HUES48 (cell line): ENCODE results near the gene SNAPC1.

Experiments used
- H3K27ac ChIP-seq: one replicate; pipeline ENCODE4 v1.7.0; 2013; ENCODE audit warnings: low read depth, low read length, inconsistent platforms
- H3K27me3 ChIP-seq: 2 replicates; pipeline ENCODE4 v1.6.1; 2013; ENCODE audit warnings: mild to moderate bottlenecking, low read length; ENCODE audit not compliant: control insufficient read depth, insufficient read depth
- H3K36me3 ChIP-seq: 2 replicates; pipeline ENCODE4 v1.6.1; 2013; ENCODE audit warnings: low read length; ENCODE audit not compliant: control insufficient read depth, insufficient read depth
- H3K4me1 ChIP-seq: 2 replicates; pipeline ENCODE4 v1.6.1; 2013; ENCODE audit warnings: mild to moderate bottlenecking, low read length; ENCODE audit not compliant: control insufficient read depth, insufficient read depth
- H3K4me3 ChIP-seq: 2 replicates; pipeline ENCODE4 v1.5.1; 2013; ENCODE audit warnings: mild to moderate bottlenecking, low read depth, low read length
- H3K9ac ChIP-seq: 2 replicates; pipeline ENCODE4 v1.6.1; 2013; ENCODE audit warnings: mild to moderate bottlenecking, low read depth, low read length, moderate library complexity
- H3K9me3 ChIP-seq: 2 replicates; pipeline ENCODE4 v1.6.1; 2013; ENCODE audit warnings: low read length; ENCODE audit not compliant: control insufficient read depth, insufficient read depth

Gene SNAPC1

GRCh38 chr14:61764342-61765122, 2.3 kb downstream of the SNAPC1 start:
- Histone ChIP-seq H3K27ac (no peak overlapping the region), H3K36me3 (peaks cover 25% of the 10 kb centered on the region), H3K9me3 (no peaks in the 10 kb centered on the region), H3K9ac (no peak overlapping the region), H3K4me1 (peaks cover 31% of the 10 kb centered on the region), H3K27me3 (no peaks in the 10 kb centered on the region), H3K4me3 (peak overlapping the region; percentile 97)

- H3K27ac ChIP-seq, result peak overlapping the region; percentile 26
- peak overlapping the region; percentile 97 for H3K4me3 ChIP-seq
- H3K27me3 ChIP-seq, result no peaks in the 10 kb centered on the region
- peaks cover 33% of the 10 kb centered on the region for H3K36me3 ChIP-seq
- peaks cover 31% of the 10 kb centered on the region for H3K4me1 ChIP-seq
- no peak overlapping the region for H3K9ac ChIP-seq
- no peaks in the 10 kb centered on the region for H3K9me3 ChIP-seq
These were observed 3.2 kb downstream of the SNAPC1 start for GRCh38 chr14:61765225-61765943.

- H3K4me1 ChIP-seq, result peaks cover 31% of the 10 kb centered on the region
- no peaks in the 10 kb centered on the region for H3K27me3 ChIP-seq
- no peak overlapping the region for H3K9ac ChIP-seq
- H3K4me3 ChIP-seq, result no peak overlapping the region
- H3K9me3 ChIP-seq, result no peaks in the 10 kb centered on the region
- no peak overlapping the region for H3K27ac ChIP-seq
- H3K36me3 ChIP-seq, result peaks cover 41% of the 10 kb centered on the region
These were observed 3.9 kb downstream of the SNAPC1 start for GRCh38 chr14:61766151-61766550.

- no peaks in the 10 kb centered on the region for H3K27me3 ChIP-seq
- no peaks in the 10 kb centered on the region for H3K9me3 ChIP-seq
- no peak overlapping the region for H3K9ac ChIP-seq
- no peak overlapping the region for H3K4me3 ChIP-seq
- peaks cover 61% of the 10 kb centered on the region for H3K36me3 ChIP-seq
- H3K4me1 ChIP-seq, result peaks cover 25% of the 10 kb centered on the region
- no peak overlapping the region for H3K27ac ChIP-seq
These were observed 6.0 kb downstream of the SNAPC1 start for GRCh38 chr14:61768240-61768639.

- Histone ChIP-seq H3K9me3 (no peaks in the 10 kb centered on the region), H3K9ac (no peak overlapping the region), H3K4me1 (peaks cover 10% of the 10 kb centered on the region), H3K27me3 (no peaks in the 10 kb centered on the region), H3K27ac (no peak overlapping the region), H3K4me3 (no peak overlapping the region), H3K36me3 (peaks cover 73% of the 10 kb centered on the region)
These were observed 7.7 kb downstream of the SNAPC1 start for GRCh38 chr14:61769893-61770292.

- Histone ChIP-seq H3K9me3 (no peaks in the 10 kb centered on the region), H3K4me1 (no peaks in the 10 kb centered on the region), H3K9ac (no peak overlapping the region), H3K36me3 (peaks cover 93% of the 10 kb centered on the region), H3K27ac (no peak overlapping the region), H3K27me3 (no peaks in the 10 kb centered on the region), H3K4me3 (no peak overlapping the region)
These were observed 12.6 kb downstream of the SNAPC1 start for GRCh38 chr14:61774861-61775260.

GRCh38 chr14:61780125-61780524, 17.9 kb downstream of the SNAPC1 start:
- H3K27ac ChIP-seq, result no peak overlapping the region
- no peaks in the 10 kb centered on the region for H3K4me1 ChIP-seq
- H3K4me3 ChIP-seq, result no peak overlapping the region
- H3K9ac ChIP-seq, result no peak overlapping the region
- no peaks in the 10 kb centered on the region for H3K27me3 ChIP-seq
- peaks cover 94% of the 10 kb centered on the region for H3K36me3 ChIP-seq
- no peaks in the 10 kb centered on the region for H3K9me3 ChIP-seq

GRCh38 chr14:61797309-61797708, 35.1 kb downstream of the SNAPC1 start:
- Histone ChIP-seq H3K27me3 (no peaks in the 10 kb centered on the region), H3K4me3 (no peak overlapping the region), H3K4me1 (peaks cover 16% of the 10 kb centered on the region; the same call in 1 of the 2 replicates), H3K27ac (no peak overlapping the region), H3K9ac (no peak overlapping the region), H3K36me3 (peaks cover 27% of the 10 kb centered on the region), H3K9me3 (no peaks in the 10 kb centered on the region)

- H3K27ac ChIP-seq, result no peak overlapping the region
- H3K27me3 ChIP-seq, result no peaks in the 10 kb centered on the region
- H3K36me3 ChIP-seq, result no peaks in the 10 kb centered on the region
These were observed 39.9 kb downstream of the SNAPC1 start for GRCh38 chr14:61802010-61802568.

GRCh38 chr14:61803755-61804154, 41.5 kb downstream of the SNAPC1 start:
- Histone ChIP-seq H3K36me3 (no peaks in the 10 kb centered on the region), H3K27me3 (no peaks in the 10 kb centered on the region), H3K9ac (no peak overlapping the region), H3K4me1 (peaks cover 11% of the 10 kb centered on the region), H3K4me3 (no peak overlapping the region), H3K27ac (no peak overlapping the region), H3K9me3 (no peaks in the 10 kb centered on the region)

More at GRCh38 chr14:61802010-61802568, 39.9 kb downstream of the SNAPC1 start:
- Histone ChIP-seq H3K4me3 (no peak overlapping the region), H3K9me3 (no peaks in the 10 kb centered on the region), H3K4me1 (peaks cover 22% of the 10 kb centered on the region), H3K9ac (no peak overlapping the region)

GRCh38 chr14:61805451-61805850, 43.2 kb downstream of the SNAPC1 start:
- no peak overlapping the region for H3K27ac ChIP-seq
- no peak overlapping the region for H3K9ac ChIP-seq
- H3K36me3 ChIP-seq, result no peaks in the 10 kb centered on the region
- H3K9me3 ChIP-seq, result no peaks in the 10 kb centered on the region
- no peak overlapping the region for H3K4me3 ChIP-seq
- H3K27me3 ChIP-seq, result peaks cover 2% of the 10 kb centered on the region; the same call in 1 of the 2 replicates
- H3K4me1 ChIP-seq, result peaks cover 6% of the 10 kb centered on the region; the same call in 1 of the 2 replicates
